ENCODE measurements around the gene AIFM2.
A peak's percentile ranks its signal among the peaks of the same experiment; 100 is the strongest.
"Not testable (repeated sequence)": the region's sequence is repeated elsewhere in the genome, so short reads cannot be mapped to it uniquely, and the experiment has no call there.

AIFM2 gene

GRCh38 chr10:70118196-70118595, 14.4 kb downstream of the AIFM2 start:
- Histone ChIP-seq H3K27me3 (ENCODE audit: insufficient read depth, low read length) (no peaks in the 10 kb centered on the region), H3K9ac (ENCODE audit: low read depth, low read length) (no peak overlapping the region), H3K4me1 (ENCODE audit: insufficient read depth, low read length) (no peaks in the 10 kb centered on the region), H3K36me3 (ENCODE audit: insufficient read depth, low read depth, low read length) (no peaks in the 10 kb centered on the region), H3K27ac (ENCODE audit: low read length) (no peak overlapping the region), H3K9me3 (ENCODE audit: insufficient read depth, low read depth, low read length) (no peaks in the 10 kb centered on the region), H3K4me3 (ENCODE audit: low read length) (no peak overlapping the region)

GRCh38 chr10:70117646-70118045, 15.0 kb downstream of the AIFM2 start:
- H3K27me3 ChIP-seq (ENCODE audit: insufficient read depth, low read length): no peaks in the 10 kb centered on the region
- no peak overlapping the region for H3K4me3 ChIP-seq (ENCODE audit: low read length)
- no peaks in the 10 kb centered on the region for H3K36me3 ChIP-seq (ENCODE audit: insufficient read depth, low read depth, low read length)
- no peaks in the 10 kb centered on the region for H3K9me3 ChIP-seq (ENCODE audit: insufficient read depth, low read depth, low read length)
- H3K4me1 ChIP-seq (ENCODE audit: insufficient read depth, low read length): no peaks in the 10 kb centered on the region
- no peak overlapping the region for H3K27ac ChIP-seq (ENCODE audit: low read length)
- H3K9ac ChIP-seq (ENCODE audit: low read depth, low read length): no peak overlapping the region

GRCh38 chr10:70115948-70116682, 16.5 kb downstream of the AIFM2 start:
- no peaks in the 10 kb centered on the region for H3K27me3 ChIP-seq (ENCODE audit: insufficient read depth, low read length)
- H3K36me3 ChIP-seq (ENCODE audit: insufficient read depth, low read depth, low read length): peaks cover 12% of the 10 kb centered on the region
- no peaks in the 10 kb centered on the region for H3K9me3 ChIP-seq (ENCODE audit: insufficient read depth, low read depth, low read length)
- no peak overlapping the region for H3K27ac ChIP-seq (ENCODE audit: low read length)
- H3K4me3 ChIP-seq (ENCODE audit: low read length): no peak overlapping the region
- H3K9ac ChIP-seq (ENCODE audit: low read depth, low read length): peak overlapping the region; percentile 40; the same call in 1 of the 2 replicates
- no peaks in the 10 kb centered on the region for H3K4me1 ChIP-seq (ENCODE audit: insufficient read depth, low read length)

- H3K4me1 ChIP-seq (ENCODE audit: insufficient read depth, low read length): no peaks in the 10 kb centered on the region
- no peaks in the 10 kb centered on the region for H3K27me3 ChIP-seq (ENCODE audit: insufficient read depth, low read length)
- H3K9ac ChIP-seq (ENCODE audit: low read depth, low read length): no peak overlapping the region
- H3K27ac ChIP-seq (ENCODE audit: low read length): no peak overlapping the region
- no peaks in the 10 kb centered on the region for H3K9me3 ChIP-seq (ENCODE audit: insufficient read depth, low read depth, low read length)
- no peak overlapping the region for H3K4me3 ChIP-seq (ENCODE audit: low read length)
- H3K36me3 ChIP-seq (ENCODE audit: insufficient read depth, low read depth, low read length): peaks cover 17% of the 10 kb centered on the region
Observed at GRCh38 chr10:70114902-70115301, 17.7 kb downstream of the AIFM2 start.

- H3K27me3 ChIP-seq (ENCODE audit: insufficient read depth, low read length): no peaks in the 10 kb centered on the region
- no peaks in the 10 kb centered on the region for H3K4me1 ChIP-seq (ENCODE audit: insufficient read depth, low read length)
- H3K27ac ChIP-seq (ENCODE audit: low read length): no peak overlapping the region
- H3K9ac ChIP-seq (ENCODE audit: low read depth, low read length): no peak overlapping the region
- H3K36me3 ChIP-seq (ENCODE audit: insufficient read depth, low read depth, low read length): peaks cover 29% of the 10 kb centered on the region
- no peak overlapping the region for H3K4me3 ChIP-seq (ENCODE audit: low read length)
- no peaks in the 10 kb centered on the region for H3K9me3 ChIP-seq (ENCODE audit: insufficient read depth, low read depth, low read length)
Observed at GRCh38 chr10:70112071-70112470, 20.6 kb downstream of the AIFM2 start.

- no peaks in the 10 kb centered on the region for H3K9me3 ChIP-seq (ENCODE audit: insufficient read depth, low read depth, low read length)
- H3K36me3 ChIP-seq (ENCODE audit: insufficient read depth, low read depth, low read length): peaks cover 29% of the 10 kb centered on the region
- no peak overlapping the region for H3K4me3 ChIP-seq (ENCODE audit: low read length)
- H3K27ac ChIP-seq (ENCODE audit: low read length): no peak overlapping the region
- no peak overlapping the region for H3K9ac ChIP-seq (ENCODE audit: low read depth, low read length)
- no peaks in the 10 kb centered on the region for H3K27me3 ChIP-seq (ENCODE audit: insufficient read depth, low read length)
- no peaks in the 10 kb centered on the region for H3K4me1 ChIP-seq (ENCODE audit: insufficient read depth, low read length)
Observed at GRCh38 chr10:70111496-70111895, 21.1 kb downstream of the AIFM2 start.

GRCh38 chr10:70109064-70109729, 23.4 kb downstream of the AIFM2 start:
- H3K4me1 ChIP-seq (ENCODE audit: insufficient read depth, low read length): no peaks in the 10 kb centered on the region
- no peaks in the 10 kb centered on the region for H3K9me3 ChIP-seq (ENCODE audit: insufficient read depth, low read depth, low read length)
- H3K27me3 ChIP-seq (ENCODE audit: insufficient read depth, low read length): no peaks in the 10 kb centered on the region
- no peak overlapping the region for H3K9ac ChIP-seq (ENCODE audit: low read depth, low read length)
- H3K4me3 ChIP-seq (ENCODE audit: low read length): no peak overlapping the region
- H3K27ac ChIP-seq (ENCODE audit: low read length): no peak overlapping the region
- peaks cover 29% of the 10 kb centered on the region for H3K36me3 ChIP-seq (ENCODE audit: insufficient read depth, low read depth, low read length)

GRCh38 chr10:70106958-70107791, 25.4 kb downstream of the AIFM2 start:
- H3K4me3 ChIP-seq (ENCODE audit: low read length): no peak overlapping the region
- no peaks in the 10 kb centered on the region for H3K27me3 ChIP-seq (ENCODE audit: insufficient read depth, low read length)
- peaks cover 38% of the 10 kb centered on the region for H3K36me3 ChIP-seq (ENCODE audit: insufficient read depth, low read depth, low read length)
- H3K4me1 ChIP-seq (ENCODE audit: insufficient read depth, low read length): no peaks in the 10 kb centered on the region
- H3K9me3 ChIP-seq (ENCODE audit: insufficient read depth, low read depth, low read length): no peaks in the 10 kb centered on the region
- H3K9ac ChIP-seq (ENCODE audit: low read depth, low read length): no peak overlapping the region
- no peak overlapping the region for H3K27ac ChIP-seq (ENCODE audit: low read length)

GRCh38 chr10:70101668-70102067, 31.0 kb downstream of the AIFM2 start:
- Histone ChIP-seq H3K4me3 (ENCODE audit: low read length) (no peak overlapping the region), H3K9ac (ENCODE audit: low read depth, low read length) (no peak overlapping the region), H3K27ac (ENCODE audit: low read length) (no peak overlapping the region), H3K27me3 (ENCODE audit: insufficient read depth, low read length) (no peaks in the 10 kb centered on the region), H3K4me1 (ENCODE audit: insufficient read depth, low read length) (no peaks in the 10 kb centered on the region), H3K36me3 (ENCODE audit: insufficient read depth, low read depth, low read length) (peaks cover 36% of the 10 kb centered on the region), H3K9me3 (ENCODE audit: insufficient read depth, low read depth, low read length) (no peaks in the 10 kb centered on the region)

- H3K27ac ChIP-seq (ENCODE audit: low read length); H3K9me3 ChIP-seq (ENCODE audit: insufficient read depth, low read depth, low read length); H3K4me1 ChIP-seq (ENCODE audit: insufficient read depth, low read length); H3K27me3 ChIP-seq (ENCODE audit: insufficient read depth, low read length); H3K4me3 ChIP-seq (ENCODE audit: low read length); H3K9ac ChIP-seq (ENCODE audit: low read depth, low read length): not testable (repeated sequence)
- peaks cover 41% of the 10 kb centered on the region for H3K36me3 ChIP-seq (ENCODE audit: insufficient read depth, low read depth, low read length)
Observed at GRCh38 chr10:70101068-70101562, 31.5 kb downstream of the AIFM2 start.

DNA sequence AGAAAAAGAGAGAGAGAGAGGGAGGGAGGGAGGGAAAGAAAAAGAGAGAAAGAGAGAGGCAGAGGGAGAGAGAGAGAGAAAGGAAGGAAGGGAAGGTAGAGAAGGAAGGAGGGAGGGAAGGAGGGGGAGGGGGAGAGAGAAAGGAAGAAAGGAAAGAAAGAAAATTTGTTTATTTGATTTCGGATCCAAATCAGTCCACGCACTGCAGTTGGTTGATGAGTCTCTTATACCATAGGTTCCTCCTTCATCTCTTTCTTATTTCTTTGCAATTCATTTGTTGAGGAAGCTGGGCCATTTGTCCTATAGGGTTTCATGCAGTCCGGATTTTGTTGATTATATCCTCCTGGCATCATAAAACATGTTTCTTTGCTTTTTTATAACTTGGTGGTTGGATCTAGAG, 34.4 kb downstream of the AIFM2 start:
- no peak overlapping the region for H3K4me3 ChIP-seq (ENCODE audit: low read length)
- H3K27ac ChIP-seq (ENCODE audit: low read length): no peak overlapping the region
- no peak overlapping the region for H3K9ac ChIP-seq (ENCODE audit: low read depth, low read length)
- no peaks in the 10 kb centered on the region for H3K9me3 ChIP-seq (ENCODE audit: insufficient read depth, low read depth, low read length)
- peaks cover 57% of the 10 kb centered on the region for H3K36me3 ChIP-seq (ENCODE audit: insufficient read depth, low read depth, low read length)
- no peaks in the 10 kb centered on the region for H3K4me1 ChIP-seq (ENCODE audit: insufficient read depth, low read length)
- no peaks in the 10 kb centered on the region for H3K27me3 ChIP-seq (ENCODE audit: insufficient read depth, low read length)
